ENCODE results near the gene ANKRD13A. TPM values are rescaled to one million over a fixed set of nuclear protein-coding genes. Genes with fewer than 3 reads are reported as not detected.

The ANKRD13A gene
- total and polyA plus RNA-seq, 2 donors (not counting 3 experiments of a cell fraction or from before 2014, with no cell fraction given) = 37.0 to 43.9 TPM

DNA sequence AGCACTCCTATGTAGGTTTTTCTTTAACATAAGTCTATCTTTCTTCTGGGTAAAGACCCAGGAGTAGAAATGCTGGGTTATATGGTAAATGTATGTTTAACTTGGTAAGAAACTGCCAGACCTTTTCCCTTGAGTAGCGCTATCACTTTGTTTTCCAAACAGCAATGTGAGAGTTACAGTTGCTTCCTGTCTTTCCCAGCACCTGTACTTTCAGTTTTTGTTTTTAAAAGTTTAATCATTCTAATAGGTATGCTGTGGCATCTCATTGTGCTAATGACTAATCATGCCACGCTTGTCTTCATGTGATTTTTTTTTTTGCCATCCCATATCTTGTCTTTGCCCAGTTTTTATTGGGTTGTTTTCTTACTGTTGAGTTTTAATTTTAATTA, 31.2 kb upstream of the ANKRD13A start:
- dilution Hi-C loops (cut with MboI; ENCODE audit: extremely low pct_ligation_motif_present, low sequenced_read_pairs) = no loop called here
- peaks cover 8 to 9% of the 10 kb centered on the region in 2 experiments for H3K36me3 ChIP-seq (ENCODE audit: control insufficient read depth in 2 of 2, extremely low read depth in 1 of 2, insufficient read depth in 2 of 2, low read length in 2 of 2)
- no peaks in the 10 kb centered on the region for H4K20me1 ChIP-seq (replicated peaks; ENCODE audit: control insufficient read depth, extremely low read depth, insufficient read depth, low read length)
- H2AFZ ChIP-seq (ENCODE audit: low read depth, low read length) = no peak overlapping the region
- H3K4me2 ChIP-seq (ENCODE audit: insufficient read depth, low read length) = no peak overlapping the region
- TF ChIP-seq JUN (IDR thresholded peaks at IDR 0.05; ENCODE audit: borderline replicate concordance, insufficient read depth, insufficient read length, low read depth) = no peak
- TF ChIP-seq POLR2AphosphoS5 (IDR thresholded peaks at IDR 0.05; ENCODE audit: insufficient read depth, low read depth, low read length) = no peak
- no peak for TF ChIP-seq GATA2 (IDR thresholded peaks at IDR 0.05; ENCODE audit: insufficient read depth, insufficient read length, low read depth, low read length)
- TF ChIP-seq EZH2 (IDR thresholded peaks at IDR 0.05; ENCODE audit: borderline replicate concordance, low read depth, low read length, severe bottlenecking) = no peak
- TF ChIP-seq MYC (IDR thresholded peaks at IDR 0.05; ENCODE audit: low read depth, low read length) = no peak
- no peak for TF ChIP-seq MAX (IDR thresholded peaks at IDR 0.05; ENCODE audit: insufficient read depth, insufficient read length)
- TF ChIP-seq POLR2A (IDR thresholded peaks at IDR 0.05; ENCODE audit: low read depth, low read length) = no peak
- TF ChIP-seq FOS (IDR thresholded peaks at IDR 0.05; ENCODE audit: borderline replicate concordance, insufficient read depth, low read length) = no peak
- TF ChIP-seq, protein P1, sequence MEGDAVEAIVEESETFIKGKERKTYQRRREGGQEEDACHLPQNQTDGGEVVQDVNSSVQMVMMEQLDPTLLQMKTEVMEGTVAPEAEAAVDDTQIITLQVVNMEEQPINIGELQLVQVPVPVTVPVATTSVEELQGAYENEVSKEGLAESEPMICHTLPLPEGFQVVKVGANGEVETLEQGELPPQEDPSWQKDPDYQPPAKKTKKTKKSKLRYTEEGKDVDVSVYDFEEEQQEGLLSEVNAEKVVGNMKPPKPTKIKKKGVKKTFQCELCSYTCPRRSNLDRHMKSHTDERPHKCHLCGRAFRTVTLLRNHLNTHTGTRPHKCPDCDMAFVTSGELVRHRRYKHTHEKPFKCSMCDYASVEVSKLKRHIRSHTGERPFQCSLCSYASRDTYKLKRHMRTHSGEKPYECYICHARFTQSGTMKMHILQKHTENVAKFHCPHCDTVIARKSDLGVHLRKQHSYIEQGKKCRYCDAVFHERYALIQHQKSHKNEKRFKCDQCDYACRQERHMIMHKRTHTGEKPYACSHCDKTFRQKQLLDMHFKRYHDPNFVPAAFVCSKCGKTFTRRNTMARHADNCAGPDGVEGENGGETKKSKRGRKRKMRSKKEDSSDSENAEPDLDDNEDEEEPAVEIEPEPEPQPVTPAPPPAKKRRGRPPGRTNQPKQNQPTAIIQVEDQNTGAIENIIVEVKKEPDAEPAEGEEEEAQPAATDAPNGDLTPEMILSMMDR (IDR thresholded peaks at IDR 0.05; ENCODE audit: extremely low read depth in 1 of 2, insufficient read depth in 1 of 2, low read depth in 1 of 2, low read length in 2 of 2) = no peak
- H3K79me2 ChIP-seq (ENCODE audit: control insufficient read depth, insufficient read depth, low read length) = no peaks in the 10 kb centered on the region
- H3K9ac ChIP-seq (replicated peaks; ENCODE audit: extremely low read depth, insufficient read depth, low read length) = no peak overlapping the region
- DNase-seq (ENCODE audit: low read depth, low spot score) = no peak
- POLR2A ChIA-PET = no interaction called here
- FAIRE-seq = no peak
- peaks cover 16% of the 10 kb centered on the region for H3K4me1 ChIP-seq (ENCODE audit: control insufficient read depth, extremely low read depth, insufficient read depth, low read length)
- no TSS peak for BruUV-seq (replicated peaks)
- H3K27me3 ChIP-seq (ENCODE audit: control insufficient read depth in 2 of 2, insufficient read depth in 2 of 2, low read length in 2 of 2) = no peaks in the 10 kb centered on the region
- H3K9me3 ChIP-seq (replicated peaks; ENCODE audit: control insufficient read depth, insufficient read depth, low read length) = no peaks in the 10 kb centered on the region
- CTCF ChIA-PET = interaction anchor here (1.0 kb wide), 2 partner anchors 40 to 56 kb away, joined by 3 to 4 read pairs; no protein-coding TSS in a partner anchor
- no peaks in the 10 kb centered on the region for H3K9me1 ChIP-seq (replicated peaks; ENCODE audit: control insufficient read depth, extremely low read depth, insufficient read depth, low read length)
- intact Hi-C loops (cut with micrococcal nuclease) = no loop called here
- H3K27ac ChIP-seq (ENCODE audit: insufficient read depth, low read depth, low read length) = no peak overlapping the region
- no peak overlapping the region for H3K4me3 ChIP-seq (replicated peaks in 1 of 3; ENCODE audit: insufficient read depth in 1 of 3, low read depth in 1 of 3, low read length in 3 of 3)
